GM15510 (cell line): ENCODE data around the gene GNPTAB.

Source experiments
- POLR2A ChIP-seq: IDR thresholded peaks from 3 replicates; pipeline ENCODE4 v1.6.1; 2011; ENCODE audit warnings: borderline replicate concordance; ENCODE audit not compliant: insufficient read length; ENCODE audit errors: extremely low read depth

Gene GNPTAB

GRCh38 chr12:101738920-101739665 lies 91.7 kb downstream of the GNPTAB start, which contains the start of gene SYCP3:
Gene SYCP3, minus strand, starts transcription at chr12:101739462. Its CDS starts 1,527 bp downstream, at chr12:101737935.
- TF ChIP-seq POLR2A, result no peak

GRCh38 chr12:101737476-101737875 lies 93.3 kb downstream of the GNPTAB start:
- TF ChIP-seq POLR2A, result no peak

- no peak for TF ChIP-seq POLR2A
Measured at GRCh38 chr12:101733166-101733565, 97.6 kb downstream of the GNPTAB start.

GRCh38 chr12:101732318-101732717 lies 98.4 kb downstream of the GNPTAB start:
- TF ChIP-seq POLR2A, result no peak

- TF ChIP-seq POLR2A, result no peak
Measured at GRCh38 chr12:101729842-101730241, 100.9 kb downstream of the GNPTAB start.

GRCh38 chr12:101727098-101727497 lies 103.7 kb downstream of the GNPTAB start:
- no peak for TF ChIP-seq POLR2A

GRCh38 chr12:101722392-101722791 lies 108.4 kb downstream of the GNPTAB start:
- no peak for TF ChIP-seq POLR2A

- TF ChIP-seq POLR2A, result no peak
Measured at GRCh38 chr12:101720118-101720517, 110.6 kb downstream of the GNPTAB start.

- TF ChIP-seq POLR2A, result no peak
Measured at GRCh38 chr12:101719566-101719965, 111.2 kb downstream of the GNPTAB start.

- TF ChIP-seq POLR2A, result no peak
Measured at GRCh38 chr12:101714877-101715444, 115.8 kb downstream of the GNPTAB start.

- TF ChIP-seq POLR2A, result no peak
Measured at GRCh38 chr12:101713930-101714329, 116.8 kb downstream of the GNPTAB start.

GRCh38 chr12:101713059-101713682 lies 117.6 kb downstream of the GNPTAB start:
- TF ChIP-seq POLR2A, result no peak

GRCh38 chr12:101710288-101710687 lies 120.5 kb downstream of the GNPTAB start:
- TF ChIP-seq POLR2A, result no peak

- TF ChIP-seq POLR2A, result no peak
Measured at GRCh38 chr12:101707131-101707782, 123.5 kb downstream of the GNPTAB start.

GRCh38 chr12:101706403-101706802 lies 124.4 kb downstream of the GNPTAB start:
- no peak for TF ChIP-seq POLR2A
